ENCODE results near the gene SELENOT.
A peak's percentile ranks its signal among the peaks of the same experiment; 100 is the strongest.
"Not testable (repeated sequence)": the region's sequence is repeated elsewhere in the genome, so short reads cannot be mapped to it uniquely, and the experiment has no call there.

The SELENOT gene

DNA sequence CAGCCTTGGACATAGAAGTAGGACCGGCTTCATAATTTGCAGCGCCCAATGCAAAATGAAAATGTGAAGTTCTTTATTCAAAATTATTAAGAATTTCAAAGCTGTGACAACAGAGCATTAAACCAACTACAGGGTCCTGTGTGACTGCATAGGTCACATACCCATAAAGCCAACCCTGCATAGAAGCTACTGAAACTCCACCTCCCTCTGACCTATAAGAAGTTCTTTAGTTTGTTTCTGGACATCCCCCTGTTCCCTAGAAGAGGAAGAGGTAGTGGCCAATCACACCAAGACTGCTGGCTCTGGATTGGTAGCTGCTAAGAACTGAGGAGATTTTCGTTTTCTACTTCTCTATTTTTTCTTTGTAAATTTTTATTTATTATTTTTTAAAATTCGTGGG lies 9.0 kb upstream of the SELENOT start:
- in situ Hi-C loops (cut with MboI; ENCODE audit: low sequenced_read_pairs, unreplicated experiment): no loop called here
- TF ChIP-seq, protein P1, sequence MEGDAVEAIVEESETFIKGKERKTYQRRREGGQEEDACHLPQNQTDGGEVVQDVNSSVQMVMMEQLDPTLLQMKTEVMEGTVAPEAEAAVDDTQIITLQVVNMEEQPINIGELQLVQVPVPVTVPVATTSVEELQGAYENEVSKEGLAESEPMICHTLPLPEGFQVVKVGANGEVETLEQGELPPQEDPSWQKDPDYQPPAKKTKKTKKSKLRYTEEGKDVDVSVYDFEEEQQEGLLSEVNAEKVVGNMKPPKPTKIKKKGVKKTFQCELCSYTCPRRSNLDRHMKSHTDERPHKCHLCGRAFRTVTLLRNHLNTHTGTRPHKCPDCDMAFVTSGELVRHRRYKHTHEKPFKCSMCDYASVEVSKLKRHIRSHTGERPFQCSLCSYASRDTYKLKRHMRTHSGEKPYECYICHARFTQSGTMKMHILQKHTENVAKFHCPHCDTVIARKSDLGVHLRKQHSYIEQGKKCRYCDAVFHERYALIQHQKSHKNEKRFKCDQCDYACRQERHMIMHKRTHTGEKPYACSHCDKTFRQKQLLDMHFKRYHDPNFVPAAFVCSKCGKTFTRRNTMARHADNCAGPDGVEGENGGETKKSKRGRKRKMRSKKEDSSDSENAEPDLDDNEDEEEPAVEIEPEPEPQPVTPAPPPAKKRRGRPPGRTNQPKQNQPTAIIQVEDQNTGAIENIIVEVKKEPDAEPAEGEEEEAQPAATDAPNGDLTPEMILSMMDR (IDR thresholded peaks at IDR 0.05; ENCODE audit: borderline replicate concordance, control extremely low read depth, extremely low read depth, insufficient read depth, missing control alignments): no peak
- DNase-seq (ENCODE audit: low spot score): no peak

DNA sequence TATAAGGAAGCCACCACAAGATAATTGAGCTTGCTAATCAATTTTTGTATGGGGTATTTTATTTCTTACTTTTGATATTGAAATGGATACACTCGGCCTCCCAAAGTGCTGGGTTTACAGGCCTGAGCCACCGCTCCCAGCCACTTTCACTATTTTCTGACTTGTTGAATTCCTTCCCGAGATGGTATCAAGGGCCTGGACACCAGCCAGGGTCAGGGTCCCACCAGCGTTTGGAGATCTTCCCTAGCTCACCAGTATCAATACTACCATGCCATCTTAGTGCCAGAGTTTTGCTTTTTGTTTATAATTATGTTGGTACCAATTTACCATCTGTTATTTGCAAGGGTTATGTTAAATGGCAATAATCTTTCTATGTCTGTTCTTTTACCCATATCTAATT lies 5.5 kb upstream of the SELENOT start:
- TF ChIP-seq, protein P1 (IDR thresholded peaks at IDR 0.05; ENCODE audit: borderline replicate concordance, control extremely low read depth, extremely low read depth, insufficient read depth, missing control alignments): no peak
- DNase-seq (ENCODE audit: low spot score): no peak
- in situ Hi-C loops (cut with MboI; ENCODE audit: low sequenced_read_pairs, unreplicated experiment): no loop called here

DNA sequence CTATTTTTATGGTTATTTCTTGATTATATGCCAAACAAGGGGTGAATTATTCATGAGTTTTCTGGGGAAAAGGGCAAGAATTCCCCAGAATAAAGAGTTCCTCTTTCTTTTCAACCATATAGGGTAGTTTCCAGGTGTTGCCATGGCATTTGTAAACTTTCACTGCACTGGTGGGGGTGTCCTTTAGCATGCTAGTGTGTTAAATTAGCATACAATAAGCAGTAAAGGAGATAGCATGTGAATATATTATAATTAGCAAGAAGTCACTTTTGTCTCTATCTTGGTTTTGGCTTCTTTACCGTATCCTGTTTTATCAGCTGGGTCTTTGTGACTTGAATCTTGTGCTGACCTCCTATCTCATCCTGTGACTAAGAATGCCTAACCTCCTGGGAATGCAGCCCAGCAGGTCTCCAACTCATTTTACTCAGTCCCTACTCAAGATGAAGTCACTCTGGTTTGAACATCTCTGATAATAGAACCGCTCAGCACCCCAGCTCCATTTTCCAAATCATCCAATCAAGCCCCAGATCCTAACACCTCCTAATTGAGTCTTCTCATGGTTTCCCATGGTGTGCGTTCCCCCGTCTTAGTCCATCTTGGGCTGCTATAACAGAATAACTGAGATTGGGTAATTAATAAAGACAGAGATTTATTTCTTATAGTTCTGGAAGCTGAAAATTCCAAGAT lies 3.4 kb upstream of the SELENOT start:
- DNase-seq (ENCODE audit: low spot score): peak; percentile 37
- in situ Hi-C loops (cut with MboI; ENCODE audit: low sequenced_read_pairs, unreplicated experiment): no loop called here
- TF ChIP-seq, protein P1 (IDR thresholded peaks at IDR 0.05; ENCODE audit: borderline replicate concordance, control extremely low read depth, extremely low read depth, insufficient read depth, missing control alignments): no peak

DNA sequence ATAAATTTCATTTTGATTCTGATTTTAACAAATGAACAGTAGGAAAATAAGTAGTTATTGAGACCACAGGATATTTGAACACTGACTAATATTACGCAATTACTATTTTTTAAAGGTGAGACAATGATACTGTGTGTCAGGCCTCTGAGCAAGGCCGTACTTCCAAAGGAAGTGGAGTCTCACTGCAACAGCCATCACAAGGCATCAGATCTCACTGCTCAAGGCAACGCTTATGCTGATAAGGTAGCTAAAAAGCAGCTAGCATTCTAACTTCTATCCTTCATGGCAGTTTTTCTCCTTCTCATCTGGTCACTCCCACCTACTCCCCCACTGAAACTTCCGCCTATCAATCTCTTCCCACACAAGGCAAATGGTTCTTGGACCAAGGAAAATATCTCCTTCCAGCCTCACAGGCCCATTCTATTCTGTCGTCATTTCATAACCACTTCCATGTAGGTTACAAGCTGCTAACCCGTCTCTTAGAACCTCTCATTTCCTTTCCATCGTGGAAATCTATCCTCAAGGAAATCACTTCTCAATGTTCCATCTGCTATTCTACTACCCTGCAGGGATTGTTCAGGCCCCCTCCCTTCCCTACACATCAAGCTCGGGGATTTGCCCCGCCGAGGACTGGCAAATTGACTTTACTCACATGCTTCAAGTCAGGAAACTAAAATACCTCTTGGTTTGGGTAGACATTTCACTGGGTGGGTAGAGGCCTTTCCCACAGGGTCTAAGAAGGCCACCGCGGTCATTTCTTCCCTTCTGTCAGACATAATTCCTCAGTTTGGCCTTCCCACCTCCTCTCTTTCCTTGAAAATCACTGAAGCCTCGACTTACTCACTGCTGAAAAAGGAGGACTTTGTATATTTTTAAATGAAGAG lies 2.2 kb upstream of the SELENOT start:
- DNase-seq (ENCODE audit: low spot score); in situ Hi-C loops (cut with MboI; ENCODE audit: low sequenced_read_pairs, unreplicated experiment): not testable (repeated sequence)

DNA sequence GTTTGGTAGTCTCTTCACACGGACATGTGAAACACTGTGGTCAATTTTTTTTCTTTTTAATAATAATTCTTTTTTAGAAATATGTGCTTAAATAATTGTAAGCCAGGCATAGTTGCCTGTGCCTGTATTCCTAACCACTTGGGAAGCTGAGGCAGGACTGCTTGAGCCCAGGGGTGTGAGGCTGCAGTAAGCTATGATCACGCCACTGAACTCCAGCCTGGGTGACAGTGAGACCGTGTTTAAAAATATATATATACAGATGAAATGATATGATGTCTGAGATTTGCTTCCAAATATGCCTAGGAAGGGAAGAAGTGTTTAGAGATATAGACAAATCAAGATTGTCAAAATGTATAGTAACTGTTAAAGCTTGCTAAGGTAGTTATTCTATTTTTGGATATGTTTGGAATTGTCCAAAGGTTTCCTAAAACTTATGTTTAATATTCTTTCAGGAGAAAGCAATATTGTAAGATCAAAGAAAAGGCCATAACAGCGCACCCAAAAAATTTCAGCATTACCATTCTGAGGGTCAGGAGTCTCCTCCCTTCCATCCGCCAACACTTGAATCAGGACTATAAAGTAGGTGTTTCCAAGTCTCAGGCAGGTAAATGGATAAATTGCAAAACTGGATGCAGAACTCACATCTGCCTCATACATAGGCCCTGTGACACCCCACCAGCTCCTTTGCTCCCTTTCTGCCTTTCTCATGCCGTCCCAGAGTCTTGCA lies 532 bp upstream of the SELENOT start:
- TF ChIP-seq, protein P1 (IDR thresholded peaks at IDR 0.05; ENCODE audit: borderline replicate concordance, control extremely low read depth, extremely low read depth, insufficient read depth, missing control alignments): no peak
- no peak for DNase-seq (ENCODE audit: low spot score)
- in situ Hi-C loops (cut with MboI; ENCODE audit: low sequenced_read_pairs, unreplicated experiment): no loop called here

DNA sequence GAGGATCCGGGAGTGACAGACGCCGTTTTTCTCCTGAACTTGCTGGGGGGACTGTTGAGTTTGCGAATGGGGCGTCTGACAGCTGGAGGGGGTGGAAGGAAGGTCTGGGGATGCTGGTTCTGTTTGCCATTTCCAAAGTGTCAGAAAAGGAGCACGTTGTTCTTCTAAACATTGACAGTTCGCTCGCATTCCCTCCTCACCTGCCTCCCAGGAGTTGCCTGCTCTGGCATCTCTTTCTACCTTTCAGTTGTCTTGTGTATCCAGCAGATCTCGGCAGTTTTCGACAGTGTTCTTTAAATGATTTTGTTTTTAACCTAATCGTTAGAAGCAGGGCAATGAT lies 829 bp downstream of the SELENOT start:
- TF ChIP-seq, protein P1 (IDR thresholded peaks at IDR 0.05; ENCODE audit: borderline replicate concordance, control extremely low read depth, extremely low read depth, insufficient read depth, missing control alignments): no peak
- in situ Hi-C loops (cut with MboI; ENCODE audit: low sequenced_read_pairs, unreplicated experiment): no loop called here
- no peak for DNase-seq (ENCODE audit: low spot score)

All from GM13976 (cell line).